ENCODE data around the gene TMEM250. TPM values are rescaled to one million over a fixed set of nuclear protein-coding genes. Genes with fewer than 3 reads are reported as not detected.

The TMEM250 gene
- total and polyA plus RNA-seq, 9 of the 15 experiments (the other 6 are each of a cell fraction or from before 2014, with no cell fraction given): 0.32 to 44.6 (median 12.2) TPM

DNA sequence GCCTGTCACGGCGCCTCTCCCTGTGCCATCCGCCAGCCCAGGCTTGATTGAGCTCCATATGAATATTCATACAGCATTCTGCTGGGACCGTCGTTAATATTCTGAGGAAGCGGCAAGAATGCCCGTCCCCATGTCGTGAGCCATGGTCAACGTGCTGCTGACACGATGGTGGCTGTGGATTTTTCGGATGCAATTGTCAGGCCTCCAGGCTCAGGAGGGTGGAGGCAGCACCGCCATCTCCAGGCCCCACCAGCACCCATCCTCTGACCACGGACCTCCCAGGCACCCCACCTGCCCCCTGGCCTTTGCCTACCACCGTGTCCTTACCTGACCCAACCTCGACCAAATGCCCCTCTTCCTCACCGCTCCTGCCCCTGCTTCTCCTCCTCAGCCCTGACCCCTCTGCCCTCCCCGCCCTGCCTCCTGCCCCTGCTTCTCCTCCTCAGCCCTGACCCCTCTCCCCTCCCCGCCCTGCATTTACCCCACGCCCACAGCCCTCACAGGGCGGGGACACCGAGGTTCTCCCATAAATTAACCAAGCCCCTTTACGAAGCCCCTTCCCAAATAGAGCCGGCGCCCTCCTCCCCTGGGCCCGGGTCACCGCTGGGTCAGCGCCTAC is 9.9 kb downstream of the TMEM250 start (continued):
- TF ChIP-seq KDM5B (IDR thresholded peaks at IDR 0.05; ENCODE audit: insufficient replicate concordance, low read depth, low read length): peak; percentile 3
- no peak for TF ChIP-seq KDM4B (IDR thresholded peaks at IDR 0.05; ENCODE audit: borderline replicate concordance in 2 of 2, low read depth in 1 of 2)
- TF ChIP-seq C11orf30 (IDR thresholded peaks at IDR 0.05; ENCODE audit: low read depth): no peak
- no peak for TF ChIP-seq RBM25 (IDR thresholded peaks at IDR 0.05; ENCODE audit: low read depth, low read length, severe bottlenecking)
- TF ChIP-seq NFIX (CRISPR knock-in tag; IDR thresholded peaks at IDR 0.05; ENCODE audit: low read depth): no peak
- 0 out of 2 replicates have a peak, but pooled peaks have one; percentile 20 for TF ChIP-seq RBM14 (IDR thresholded peaks at IDR 0.05; ENCODE audit: borderline replicate concordance, insufficient read depth, low read depth, low read length)
- no peak for TF ChIP-seq TAF15 (IDR thresholded peaks at IDR 0.05; ENCODE audit: low read depth, low read length)
- TF ChIP-seq, protein P1, sequence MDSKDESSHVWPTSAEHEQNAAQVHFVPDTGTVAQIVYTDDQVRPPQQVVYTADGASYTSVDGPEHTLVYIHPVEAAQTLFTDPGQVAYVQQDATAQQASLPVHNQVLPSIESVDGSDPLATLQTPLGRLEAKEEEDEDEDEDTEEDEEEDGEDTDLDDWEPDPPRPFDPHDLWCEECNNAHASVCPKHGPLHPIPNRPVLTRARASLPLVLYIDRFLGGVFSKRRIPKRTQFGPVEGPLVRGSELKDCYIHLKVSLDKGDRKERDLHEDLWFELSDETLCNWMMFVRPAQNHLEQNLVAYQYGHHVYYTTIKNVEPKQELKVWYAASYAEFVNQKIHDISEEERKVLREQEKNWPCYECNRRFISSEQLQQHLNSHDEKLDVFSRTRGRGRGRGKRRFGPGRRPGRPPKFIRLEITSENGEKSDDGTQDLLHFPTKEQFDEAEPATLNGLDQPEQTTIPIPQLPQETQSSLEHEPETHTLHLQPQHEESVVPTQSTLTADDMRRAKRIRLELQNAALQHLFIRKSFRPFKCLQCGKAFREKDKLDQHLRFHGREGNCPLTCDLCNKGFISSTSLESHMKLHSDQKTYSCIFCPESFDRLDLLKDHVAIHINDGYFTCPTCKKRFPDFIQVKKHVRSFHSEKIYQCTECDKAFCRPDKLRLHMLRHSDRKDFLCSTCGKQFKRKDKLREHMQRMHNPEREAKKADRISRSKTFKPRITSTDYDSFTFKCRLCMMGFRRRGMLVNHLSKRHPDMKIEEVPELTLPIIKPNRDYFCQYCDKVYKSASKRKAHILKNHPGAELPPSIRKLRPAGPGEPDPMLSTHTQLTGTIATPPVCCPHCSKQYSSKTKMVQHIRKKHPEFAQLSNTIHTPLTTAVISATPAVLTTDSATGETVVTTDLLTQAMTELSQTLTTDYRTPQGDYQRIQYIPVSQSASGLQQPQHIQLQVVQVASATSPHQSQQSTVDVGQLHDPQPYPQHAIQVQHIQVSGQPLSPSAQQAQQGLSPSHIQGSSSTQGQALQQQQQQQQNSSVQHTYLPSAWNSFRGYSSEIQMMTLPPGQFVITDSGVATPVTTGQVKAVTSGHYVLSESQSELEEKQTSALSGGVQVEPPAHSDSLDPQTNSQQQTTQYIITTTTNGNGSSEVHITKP (IDR thresholded peaks at IDR 0.05; ENCODE audit: partially characterized antibody): no peak
- no peak for TF ChIP-seq ZNF253 (CRISPR knock-in tag; conservative IDR thresholded peaks at IDR 0.05)
- TF ChIP-seq ZNF146 (CRISPR knock-in tag; IDR thresholded peaks at IDR 0.05; ENCODE audit: unreplicated experiment): peak; percentile 9
- TF ChIP-seq PCBP2 (IDR thresholded peaks at IDR 0.05; ENCODE audit: low read depth, low read length, poor library complexity, severe bottlenecking): no peak
- no peak for TF ChIP-seq ZNF165 (CRISPR knock-in tag; IDR thresholded peaks at IDR 0.05; ENCODE audit: borderline replicate concordance)
- TF ChIP-seq ESRRB (CRISPR knock-in tag; IDR thresholded peaks at IDR 0.05; ENCODE audit: borderline replicate concordance): no peak
- TF ChIP-seq U2AF1 (optimal IDR thresholded peaks at IDR 0.05; ENCODE audit: low read depth, low read length): no peak
- no peak for TF ChIP-seq DACH1 (IDR thresholded peaks at IDR 0.05; ENCODE audit: partially characterized antibody)
- no peak for TF ChIP-seq BRD4 (IDR thresholded peaks at IDR 0.05)
- no peak for TF ChIP-seq FOXK2 (conservative IDR thresholded peaks at IDR 0.05 in 1 of 2, IDR thresholded peaks at IDR 0.05 in 1 of 2; ENCODE audit: low read depth in 2 of 2)
- TF ChIP-seq RBM15 (IDR thresholded peaks at IDR 0.05; ENCODE audit: insufficient read depth, low read length): no peak
- no peak for TF ChIP-seq RBBP5 (IDR thresholded peaks at IDR 0.05; ENCODE audit: borderline replicate concordance, insufficient read depth, low read length, poor library complexity, severe bottlenecking)
- TF ChIP-seq FOXK1 (CRISPR knock-in tag; IDR thresholded peaks at IDR 0.05; ENCODE audit: borderline replicate concordance): no peak
- TF ChIP-seq KLF1 (tag; IDR thresholded peaks at IDR 0.05): no peak
- no peak for TF ChIP-seq SRSF1 (IDR thresholded peaks at IDR 0.05; ENCODE audit: low read depth, low read length)
- no peak for TF ChIP-seq HDAC1 (IDR thresholded peaks at IDR 0.05)
- no peak for TF ChIP-seq MIER1 (IDR thresholded peaks at IDR 0.05; ENCODE audit: low read depth)
- no peak for TF ChIP-seq HNRNPK (IDR thresholded peaks at IDR 0.05; ENCODE audit: low read depth, low read length, poor library complexity, severe bottlenecking)
- TF ChIP-seq ZBTB8A (IDR thresholded peaks at IDR 0.05; ENCODE audit: partially characterized antibody): no peak
